GM18867 (cell line): ENCODE results near the gene REV3L.
A peak's percentile ranks its signal among the peaks of the same experiment; 100 is the strongest.
"Not testable (repeated sequence)": the region's sequence is repeated elsewhere in the genome, so short reads cannot be mapped to it uniquely, and the experiment has no call there.

Experiments
- ATAC-seq: cut with Tn5 transposase; IDR thresholded peaks from one replicate; pipeline ENCODE4 v1.9.1; 2021; ENCODE audit warnings: mild to moderate bottlenecking, moderate library complexity; ENCODE audit not compliant: unreplicated experiment

The REV3L gene

DNA sequence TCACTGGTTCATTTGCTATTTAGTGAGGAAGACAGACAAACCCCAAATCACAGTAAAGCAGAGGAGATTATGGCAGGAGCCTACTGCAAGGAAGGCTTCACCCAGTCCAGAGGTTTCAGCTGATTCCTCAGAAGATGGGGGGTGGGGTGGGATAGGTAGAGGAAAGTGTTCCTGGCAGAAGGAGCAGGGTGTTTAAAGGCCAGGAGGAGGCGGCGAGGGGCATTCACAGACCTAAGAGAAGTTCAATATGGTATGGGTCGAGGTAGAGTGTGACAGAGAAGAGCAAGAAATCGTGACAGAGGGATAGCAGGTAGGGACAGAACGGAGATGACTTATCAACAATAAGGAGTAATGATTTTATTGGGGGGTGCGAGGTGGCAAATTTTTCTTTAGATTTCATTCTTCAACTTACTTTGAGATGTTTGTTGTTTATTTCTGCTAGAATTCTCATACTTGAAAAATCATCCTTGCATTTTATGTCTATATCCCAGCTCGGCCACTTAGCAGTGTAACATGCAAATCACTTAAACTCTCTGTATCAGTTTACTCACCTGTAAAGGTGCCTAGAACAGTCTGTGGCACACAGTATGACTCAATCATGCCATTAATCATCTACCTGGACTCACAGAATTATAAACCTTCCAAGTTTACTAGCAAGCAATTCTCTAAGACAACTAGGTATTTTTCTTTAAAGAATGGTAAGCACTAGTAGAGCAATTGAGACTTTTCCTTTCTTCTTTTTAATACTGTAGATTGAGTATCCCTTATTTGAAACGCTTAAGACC, 176.7 kb downstream of the REV3L start:
- no peak for ATAC-seq

DNA sequence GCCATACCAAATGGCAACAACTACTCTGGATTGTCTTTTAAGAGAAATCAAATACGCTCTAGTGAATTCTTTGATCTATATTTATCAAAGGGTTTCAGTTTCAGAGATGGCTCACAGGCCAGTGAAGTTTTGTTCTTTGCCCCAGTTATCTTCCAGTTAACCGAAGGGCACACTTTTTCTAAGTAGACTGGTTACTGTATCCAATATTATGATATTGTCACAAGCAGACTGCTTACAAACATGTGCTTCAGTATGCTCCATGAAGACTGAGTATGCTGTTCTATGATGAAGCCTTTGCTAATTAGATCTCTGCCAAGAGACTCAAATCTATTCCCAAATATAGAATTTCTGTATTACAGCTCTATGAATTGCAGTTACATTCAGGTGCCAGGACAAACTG, 181.1 kb downstream of the REV3L start:
- peak; percentile 74 for ATAC-seq

DNA sequence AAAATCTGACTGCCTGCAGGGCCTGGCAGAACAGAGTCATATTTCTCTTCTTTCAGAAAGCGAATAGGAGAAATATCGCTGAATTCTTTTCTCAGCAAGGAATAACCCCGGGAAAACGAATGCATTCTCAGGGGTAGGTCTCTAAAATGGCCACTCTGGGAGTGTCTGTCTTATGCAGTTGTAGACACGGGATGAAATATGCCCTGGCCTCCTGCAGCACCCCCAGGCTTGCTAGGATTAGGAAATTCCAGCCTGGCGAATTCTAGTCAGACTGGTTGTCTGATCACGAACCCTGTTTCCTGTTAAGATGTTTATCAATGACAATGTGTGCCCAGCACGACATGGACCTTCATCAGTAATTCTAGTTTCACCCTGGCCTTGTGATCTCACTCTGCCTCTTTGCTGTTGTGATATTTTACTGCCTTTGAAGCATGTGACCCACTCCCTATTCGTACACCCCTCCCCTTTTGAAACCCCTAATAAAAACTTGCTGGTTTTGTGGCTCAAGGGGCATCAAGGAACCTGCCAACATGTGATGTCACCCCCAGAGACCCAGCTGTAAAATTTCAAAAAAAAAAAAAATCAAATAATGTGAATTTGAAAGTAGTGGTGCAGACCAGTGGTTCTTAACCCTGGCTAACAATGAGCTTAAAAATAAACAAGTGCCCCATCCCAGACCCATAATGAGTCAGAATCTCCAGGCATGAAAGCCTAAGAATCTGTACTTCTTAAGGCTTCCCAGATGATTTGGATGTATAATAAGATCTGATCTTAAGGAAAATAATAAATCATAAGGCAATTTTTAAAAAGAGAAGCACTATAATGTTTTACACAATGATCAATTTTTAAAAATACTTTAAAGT, 181.8 kb downstream of the REV3L start:
- ATAC-seq, result not testable (repeated sequence)

DNA sequence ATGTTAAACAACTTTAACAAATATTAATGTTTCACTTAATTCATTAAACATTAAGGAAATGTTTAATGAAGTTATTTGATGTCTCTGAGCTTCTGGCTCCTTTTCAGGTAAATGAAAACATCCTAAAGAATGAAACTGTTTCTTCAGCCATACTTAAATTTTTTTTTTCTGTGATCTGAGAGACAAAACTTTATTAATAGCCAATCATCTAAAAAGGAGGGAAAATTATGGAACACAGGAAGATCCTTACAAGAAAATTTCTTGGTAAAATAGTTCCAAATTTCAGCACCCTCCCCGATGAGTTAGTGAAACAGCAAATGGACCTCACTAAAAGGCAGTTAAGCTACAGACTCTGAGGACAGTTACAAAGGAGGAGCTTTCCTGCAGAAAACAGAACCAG, 185.2 kb downstream of the REV3L start:
- no peak for ATAC-seq

DNA sequence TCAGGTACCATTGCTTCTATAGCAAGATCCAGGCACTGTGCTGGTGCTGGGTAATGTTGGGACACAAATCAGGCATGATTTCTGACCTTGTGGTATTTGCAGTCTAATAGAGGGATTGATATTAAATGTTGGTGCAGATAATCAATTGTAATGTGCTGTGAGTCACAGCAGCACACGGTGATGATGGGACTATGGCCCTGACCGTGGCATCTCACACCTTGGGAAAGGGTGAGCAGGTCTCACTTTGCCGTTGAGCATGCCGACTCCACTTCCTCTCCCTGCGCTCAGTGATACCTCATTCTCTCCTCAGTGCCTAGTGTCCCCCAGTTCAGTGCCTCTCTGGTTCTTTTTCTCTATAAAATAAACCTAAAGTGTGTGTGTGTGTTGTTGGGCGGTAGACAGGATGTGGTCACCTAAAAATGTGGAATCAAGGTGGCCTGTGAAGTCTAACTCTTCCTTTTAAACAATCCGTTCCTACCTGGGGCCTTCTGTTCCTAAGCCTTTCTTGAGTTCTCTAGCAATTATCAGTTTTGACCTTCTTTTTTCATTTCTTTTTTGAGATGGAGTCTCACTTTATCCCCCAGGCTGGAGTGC, 188.5 kb downstream of the REV3L start:
- no peak for ATAC-seq

DNA sequence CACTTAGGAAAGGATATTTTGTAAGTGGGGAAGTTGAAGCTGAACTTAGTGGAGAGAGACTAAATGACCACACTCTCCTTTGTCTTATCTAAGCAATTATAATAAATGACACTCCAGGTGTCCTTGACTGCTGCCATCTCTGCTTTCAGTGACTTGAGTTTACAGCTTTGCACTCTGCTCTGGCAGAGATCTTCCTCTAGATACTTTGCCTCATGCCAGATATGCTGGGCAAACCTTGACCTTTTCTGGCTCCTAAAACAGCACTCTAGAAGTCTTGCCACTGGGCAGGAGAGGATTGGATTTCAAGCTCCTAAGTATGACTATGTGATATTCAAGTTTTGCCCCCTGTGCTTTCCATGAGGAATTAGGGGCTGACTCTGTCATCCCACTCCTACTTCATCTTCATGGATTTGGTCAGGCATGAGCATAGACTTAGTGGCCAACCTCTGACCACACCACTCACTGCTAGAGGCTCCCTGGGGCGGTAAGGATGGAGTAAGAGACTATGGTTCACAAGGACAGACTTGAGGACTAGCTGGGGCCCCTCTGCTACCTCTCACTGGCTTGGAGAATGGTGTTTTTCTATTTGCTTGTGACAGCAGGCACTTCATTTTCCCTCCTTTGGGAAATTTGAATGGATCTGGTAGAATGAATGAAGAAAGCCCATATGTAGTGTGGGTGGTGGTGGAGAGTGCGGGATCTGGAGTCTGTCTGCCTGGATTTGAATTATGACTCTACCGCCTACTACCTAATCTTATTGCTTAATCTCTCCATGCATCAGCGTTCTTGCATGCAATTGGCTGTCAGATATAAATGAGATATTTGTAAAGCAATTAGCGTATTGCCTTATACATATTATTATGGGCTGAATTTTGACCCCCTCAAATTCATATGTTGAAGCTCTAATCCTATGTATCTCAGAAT, 191.4 kb downstream of the REV3L start:
- ATAC-seq, result no peak

DNA sequence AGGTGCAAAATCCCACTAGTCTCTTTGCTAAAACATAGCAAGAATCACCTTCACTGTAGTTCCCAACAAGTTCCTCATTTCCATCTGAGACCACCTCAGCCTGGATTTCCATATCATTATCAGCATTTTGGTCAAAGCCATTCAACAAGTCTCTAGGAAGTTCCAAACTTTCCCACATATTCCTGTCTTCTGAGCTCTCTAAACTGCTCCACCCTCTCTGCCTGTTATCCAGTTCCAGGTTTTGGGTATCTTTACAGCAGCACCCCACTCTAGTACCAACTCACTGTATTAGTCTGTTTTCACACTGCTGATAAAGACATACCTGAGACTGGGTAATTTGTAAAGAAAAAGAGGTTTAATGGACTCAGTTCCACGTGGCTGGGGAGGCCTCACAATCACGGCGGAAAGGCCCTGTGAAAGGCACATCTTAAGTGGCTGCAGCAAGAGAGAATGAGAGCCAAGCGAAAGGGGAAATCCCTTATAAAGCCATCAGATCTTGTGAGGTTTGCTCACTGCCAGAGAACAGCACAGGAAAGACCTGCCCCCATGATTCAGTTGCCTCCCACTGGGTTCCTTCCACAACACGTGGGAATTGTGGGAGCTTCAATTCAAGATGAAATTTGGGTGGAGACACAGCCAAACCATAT, 192.2 kb downstream of the REV3L start:
- peak; percentile 73 for ATAC-seq

DNA sequence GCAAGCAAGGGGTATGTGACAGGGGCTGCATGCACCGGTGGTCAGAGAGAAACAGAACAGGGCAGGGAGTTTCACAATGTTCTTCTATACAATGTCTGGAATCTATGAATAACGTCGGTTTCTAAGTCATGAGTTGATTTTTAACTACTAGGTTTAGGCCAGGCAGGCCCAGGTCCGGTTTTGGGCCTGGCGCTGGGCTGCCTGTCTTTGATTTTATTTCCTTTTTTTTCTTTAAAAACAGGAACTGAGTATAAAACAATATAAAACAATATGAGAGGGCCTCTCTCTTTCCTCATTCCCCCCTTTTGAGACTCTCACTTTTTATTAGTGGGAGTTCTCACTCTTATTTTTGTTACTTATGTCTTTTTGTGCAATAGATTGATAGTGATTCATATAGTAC, 198.7 kb downstream of the REV3L start:
- ATAC-seq, result not testable (repeated sequence)

DNA sequence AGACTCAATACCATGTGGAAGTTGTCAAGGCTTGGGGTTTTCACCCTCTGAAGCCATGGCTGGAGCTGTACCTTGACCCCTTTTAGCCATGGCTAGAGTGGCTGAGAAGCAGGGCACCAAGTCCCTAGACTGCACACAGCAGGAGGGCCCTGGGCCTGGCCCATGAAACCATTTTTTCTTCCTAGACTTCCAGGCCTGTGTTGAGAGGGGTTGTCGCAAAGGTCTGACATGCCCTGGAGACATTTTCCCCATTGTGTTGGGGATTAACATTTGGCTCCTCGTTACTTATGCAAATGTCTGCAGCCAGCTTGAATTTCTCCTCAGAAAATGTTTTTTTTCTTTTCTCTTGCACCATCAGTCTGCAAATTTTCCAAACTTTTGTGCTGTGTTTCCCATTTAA, 199.3 kb downstream of the REV3L start:
- ATAC-seq, result no peak

DNA sequence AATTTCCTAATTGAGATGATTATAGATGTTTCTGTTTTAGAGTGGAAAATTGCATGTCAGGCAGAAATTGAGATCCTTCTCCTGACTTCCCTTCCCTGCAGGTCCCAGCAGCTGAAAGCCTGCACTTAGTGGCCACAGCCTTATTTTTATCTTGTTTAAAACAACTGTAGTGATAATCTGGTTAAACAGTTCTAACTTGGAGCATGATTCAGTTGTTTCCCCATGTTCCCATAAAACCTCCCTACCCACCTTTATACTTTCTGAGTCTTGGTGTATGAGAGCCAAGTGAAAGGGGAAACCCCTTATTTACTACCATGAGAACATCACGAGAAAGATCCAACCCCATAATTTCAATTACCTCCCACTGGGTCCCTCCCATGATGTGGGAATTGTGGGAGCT, 200.5 kb downstream of the REV3L start:
- no peak for ATAC-seq

DNA sequence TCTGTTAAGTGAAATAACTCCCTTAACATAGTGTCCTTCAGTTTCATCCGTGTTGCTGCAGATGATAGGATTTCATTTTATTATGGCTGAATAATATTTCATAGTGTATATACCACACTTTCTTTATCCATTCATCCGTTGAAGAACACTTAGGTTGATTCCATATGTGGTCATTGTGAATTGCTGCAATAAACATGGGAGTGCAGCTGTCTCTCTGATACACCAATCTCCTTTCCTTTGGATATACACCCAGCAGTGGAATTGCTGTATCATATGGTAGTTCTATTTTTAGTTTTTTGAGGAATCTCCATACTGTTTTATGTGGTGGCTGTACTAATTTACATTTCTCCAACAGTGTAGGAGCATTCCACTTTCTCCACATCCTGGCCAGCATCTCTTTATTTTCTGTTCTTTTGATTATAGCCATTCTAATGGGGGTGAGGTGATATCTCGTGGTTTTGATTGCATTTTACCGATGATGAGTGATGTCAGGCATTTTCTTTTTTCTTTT, 202.5 kb downstream of the REV3L start:
- no peak for ATAC-seq

DNA sequence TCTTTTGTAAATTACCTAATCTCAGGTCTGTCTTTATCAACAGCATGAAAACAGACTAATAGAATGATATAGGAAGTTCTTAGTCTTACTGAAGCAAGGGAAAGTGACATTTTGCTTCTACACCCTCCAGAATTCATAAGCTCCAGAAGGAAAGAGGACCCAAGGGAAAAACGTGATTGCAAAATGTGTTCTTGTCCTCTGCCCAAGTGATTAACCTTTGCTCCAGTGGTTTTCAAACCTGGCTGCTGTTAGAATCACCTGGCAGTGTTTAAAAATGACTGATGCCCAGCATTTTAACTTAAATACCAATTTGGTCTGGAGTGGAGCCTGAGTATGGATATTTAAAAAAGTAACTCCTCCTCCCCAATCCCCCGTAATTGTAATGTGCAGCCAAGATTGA, 204.3 kb downstream of the REV3L start:
- no peak for ATAC-seq

DNA sequence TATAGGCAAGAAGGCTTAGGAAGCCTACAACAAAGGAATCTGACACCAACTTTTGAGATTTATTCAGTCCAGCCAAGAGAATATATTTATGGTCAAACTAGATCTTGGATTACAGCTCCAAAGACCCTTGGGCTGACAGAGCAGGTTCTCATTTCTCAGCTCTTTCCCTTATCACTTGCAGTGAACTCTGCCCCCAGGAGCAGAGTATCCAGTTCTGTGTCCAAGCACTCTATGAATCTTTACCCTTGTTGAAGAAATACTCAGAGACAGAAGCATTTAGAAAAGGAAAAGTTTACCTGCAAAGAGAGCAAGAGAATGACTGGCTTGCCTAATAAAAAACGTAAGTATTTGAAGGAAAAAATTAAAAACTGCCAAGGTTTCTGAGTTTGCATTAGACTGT, 205.2 kb downstream of the REV3L start:
- no peak for ATAC-seq

DNA sequence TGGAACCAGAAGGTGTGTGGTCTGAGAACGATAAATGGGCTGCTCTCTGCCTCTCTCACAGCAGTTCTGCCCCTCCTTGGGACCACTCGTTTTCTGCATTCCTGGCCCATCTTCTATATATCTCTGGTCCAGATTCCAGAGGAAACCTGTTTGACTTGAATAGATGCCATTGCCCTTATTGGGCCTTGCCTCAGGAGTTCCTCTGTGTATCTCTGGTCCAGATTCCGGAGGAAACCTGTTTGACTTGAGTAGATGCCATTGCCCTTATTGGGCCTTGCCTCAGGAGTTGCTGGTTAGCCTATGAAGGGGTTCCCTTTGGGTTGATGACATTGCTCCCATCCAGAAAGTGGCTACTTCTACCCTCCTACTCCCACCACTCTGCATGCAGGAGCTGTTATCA, 206.3 kb downstream of the REV3L start:
- no peak for ATAC-seq

DNA sequence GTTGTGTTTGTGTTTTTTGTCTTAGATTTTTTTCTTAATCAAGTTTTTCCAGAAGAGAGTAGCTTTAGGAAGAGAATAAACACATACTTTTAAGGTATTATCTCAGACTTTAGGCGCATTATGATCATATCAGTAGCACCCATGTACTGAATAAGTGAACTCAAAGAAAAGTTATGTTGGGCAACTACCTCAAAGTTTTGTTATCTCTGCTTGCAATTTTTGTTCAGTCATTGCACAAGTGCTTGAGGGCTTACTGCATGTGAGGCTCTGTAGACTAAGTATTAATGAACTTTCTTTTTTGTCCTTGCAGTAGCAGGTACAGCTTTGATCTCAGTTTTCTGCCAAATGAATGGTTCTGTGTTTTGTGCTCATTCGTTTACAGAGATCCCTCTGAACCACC, 206.7 kb downstream of the REV3L start:
- ATAC-seq, result no peak

DNA sequence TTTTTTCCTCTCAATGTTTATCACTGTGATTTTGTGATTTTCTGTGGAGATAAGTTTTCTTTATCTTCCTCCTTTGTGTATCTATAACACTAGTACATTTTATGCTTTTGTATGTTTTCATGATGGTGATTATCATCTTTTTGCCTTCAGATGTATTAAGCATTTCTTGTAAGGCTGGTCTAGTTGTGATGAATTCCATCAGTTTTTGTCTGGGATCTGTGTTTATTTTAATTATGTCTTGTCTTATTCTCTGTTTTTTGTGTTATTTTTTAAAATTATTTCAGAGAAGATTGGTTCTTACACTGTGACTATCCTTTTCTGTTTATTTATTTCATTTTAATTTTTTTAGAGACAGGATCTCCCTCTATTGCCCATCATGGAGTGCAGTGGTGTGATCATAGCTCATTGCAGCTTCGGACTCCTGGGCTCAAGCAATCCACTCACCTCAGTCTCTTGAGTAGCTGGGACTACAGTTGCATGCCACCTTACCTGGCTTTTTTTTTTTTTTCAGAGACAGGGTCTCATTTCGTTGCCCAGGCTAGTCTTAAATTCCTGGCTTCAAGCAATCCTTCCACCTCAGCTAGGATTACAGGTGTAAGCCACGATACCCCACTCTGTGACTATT, 208.3 kb downstream of the REV3L start:
- no peak for ATAC-seq

DNA sequence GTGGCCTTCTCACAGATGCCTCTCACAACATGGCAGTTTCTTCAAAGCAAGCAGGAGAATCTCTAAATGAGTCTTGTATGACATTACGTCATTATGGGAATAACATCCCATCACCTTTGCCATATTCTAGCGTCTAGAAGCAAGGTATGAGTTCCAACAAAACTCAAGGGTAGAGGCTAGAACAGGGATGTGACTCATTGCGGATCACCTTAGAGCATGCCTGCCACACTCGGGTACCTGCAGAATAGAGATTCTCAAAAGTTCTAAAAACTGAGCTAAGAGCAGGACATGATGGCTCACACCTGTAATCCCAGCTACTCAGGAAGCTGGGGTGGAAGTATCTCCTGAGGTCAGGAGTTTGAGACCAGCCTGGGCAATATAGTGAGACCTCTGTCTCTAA, 212.9 kb downstream of the REV3L start:
- no peak for ATAC-seq

DNA sequence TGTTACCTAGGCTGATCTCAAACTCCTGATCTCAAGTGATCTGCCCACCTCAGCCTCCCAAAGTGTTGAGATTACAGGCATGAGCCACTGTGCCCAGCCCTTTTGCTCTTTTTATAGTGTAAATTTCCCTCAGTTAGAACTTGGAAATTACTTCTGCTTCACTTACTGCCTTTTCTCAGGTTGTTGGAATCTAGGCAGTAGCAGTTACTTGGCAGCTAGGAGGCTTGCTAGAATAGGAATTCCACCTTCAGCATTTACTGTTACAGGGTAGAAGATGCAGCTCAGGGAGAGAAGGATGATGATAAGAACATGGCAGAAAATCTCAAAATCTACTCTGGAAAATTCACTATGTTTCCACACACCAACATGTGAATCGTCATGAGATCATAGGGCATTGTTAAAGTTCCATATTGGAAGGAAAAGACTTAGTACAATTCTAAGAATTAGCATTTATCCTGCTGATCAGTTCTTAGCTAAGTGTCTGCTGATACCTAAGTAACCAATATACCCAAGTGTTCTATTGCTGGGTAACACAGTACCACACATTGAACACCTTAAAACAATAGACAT, 213.5 kb downstream of the REV3L start:
- ATAC-seq, result no peak

DNA sequence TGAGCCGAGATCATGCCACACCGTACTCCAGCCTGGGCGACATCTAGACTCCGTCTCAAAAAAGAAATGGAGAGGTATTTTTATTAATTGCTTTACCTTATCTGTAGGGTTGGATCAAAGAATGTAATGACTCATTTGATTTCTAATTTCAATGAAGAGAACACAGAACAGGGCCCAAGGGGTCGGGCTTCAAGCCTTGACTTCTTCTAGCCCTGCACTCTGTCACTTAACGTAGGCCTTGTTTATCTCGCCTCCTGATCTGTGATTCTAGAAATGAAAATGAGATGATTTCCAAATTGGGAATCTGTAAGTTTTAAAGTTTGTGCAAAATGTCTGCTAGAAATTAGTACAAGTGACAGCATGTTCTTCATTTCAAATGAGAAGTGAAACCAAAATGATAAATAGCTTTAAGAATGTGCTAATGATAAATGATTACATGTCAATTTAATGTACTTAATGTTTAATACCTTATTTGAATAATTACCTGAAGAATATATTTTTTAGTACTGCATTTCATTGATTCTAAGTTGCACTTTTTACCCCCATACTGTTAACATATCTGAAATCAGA, 215.2 kb downstream of the REV3L start:
- ATAC-seq, result no peak
